ENCODE results near the gene EXD3. TPM values are rescaled to one million over a fixed set of nuclear protein-coding genes. Genes with fewer than 3 reads are reported as not detected.
A peak's percentile ranks its signal among the peaks of the same experiment; 100 is the strongest.

EXD3 gene
- total RNA-seq, 3 donors from 2014 or later = 7.7 to 28.7 (median 20.6) TPM

DNA sequence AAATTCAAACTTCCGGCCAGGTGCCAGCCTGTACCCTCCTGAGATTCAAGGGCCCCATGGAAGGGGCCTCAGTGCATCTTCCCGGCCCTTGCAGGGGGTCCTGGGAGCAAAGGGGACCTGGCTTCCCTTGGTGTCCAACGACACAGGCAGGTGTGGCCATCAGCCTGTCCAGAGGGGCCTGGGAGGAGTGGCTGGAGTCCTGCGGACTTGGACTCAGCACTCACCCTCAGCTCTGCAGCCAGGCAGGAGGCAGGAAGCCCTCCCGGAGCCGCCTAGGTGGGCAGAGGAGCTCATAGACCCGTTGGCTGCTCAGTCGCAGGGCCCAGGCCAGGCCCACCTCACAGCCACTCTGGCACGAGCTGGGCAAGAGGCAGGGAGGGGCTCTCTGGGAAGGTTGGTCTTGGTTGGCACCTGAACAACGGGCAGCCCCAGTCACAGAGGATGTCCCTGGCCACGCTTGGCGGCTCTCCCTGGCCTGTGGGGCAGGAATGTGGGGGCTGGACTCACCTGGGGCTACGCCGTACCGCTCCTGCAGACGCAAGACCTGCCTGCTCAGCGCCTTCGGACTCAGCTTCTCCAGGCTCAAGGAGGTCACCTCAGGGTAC, 67.1 kb downstream of the EXD3 start:
- Histone ChIP-seq H3K27me3 (no peaks in the 10 kb centered on the region), H3K36me3 (no peaks in the 10 kb centered on the region), H3K4me1 (no peaks in the 10 kb centered on the region), H3K4me3 (no peak overlapping the region), H3K9me3 (peaks cover 18 to 22% of the 10 kb centered on the region in 2 donors), H3K27ac (no peak overlapping the region)
- TF ChIP-seq POLR2A (IDR thresholded peaks at IDR 0.05) (no peak), POLR2AphosphoS5 (IDR thresholded peaks at IDR 0.05) (no peak)
- TF ChIP-seq, protein P1, sequence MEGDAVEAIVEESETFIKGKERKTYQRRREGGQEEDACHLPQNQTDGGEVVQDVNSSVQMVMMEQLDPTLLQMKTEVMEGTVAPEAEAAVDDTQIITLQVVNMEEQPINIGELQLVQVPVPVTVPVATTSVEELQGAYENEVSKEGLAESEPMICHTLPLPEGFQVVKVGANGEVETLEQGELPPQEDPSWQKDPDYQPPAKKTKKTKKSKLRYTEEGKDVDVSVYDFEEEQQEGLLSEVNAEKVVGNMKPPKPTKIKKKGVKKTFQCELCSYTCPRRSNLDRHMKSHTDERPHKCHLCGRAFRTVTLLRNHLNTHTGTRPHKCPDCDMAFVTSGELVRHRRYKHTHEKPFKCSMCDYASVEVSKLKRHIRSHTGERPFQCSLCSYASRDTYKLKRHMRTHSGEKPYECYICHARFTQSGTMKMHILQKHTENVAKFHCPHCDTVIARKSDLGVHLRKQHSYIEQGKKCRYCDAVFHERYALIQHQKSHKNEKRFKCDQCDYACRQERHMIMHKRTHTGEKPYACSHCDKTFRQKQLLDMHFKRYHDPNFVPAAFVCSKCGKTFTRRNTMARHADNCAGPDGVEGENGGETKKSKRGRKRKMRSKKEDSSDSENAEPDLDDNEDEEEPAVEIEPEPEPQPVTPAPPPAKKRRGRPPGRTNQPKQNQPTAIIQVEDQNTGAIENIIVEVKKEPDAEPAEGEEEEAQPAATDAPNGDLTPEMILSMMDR (IDR thresholded peaks at IDR 0.05) = no peak
- intact Hi-C loops (cut with DNase I; ENCODE audit: low total_unique reads) = no loop called here
- DNase-seq (ENCODE audit: low spot score in 2 of 2) = no peak

DNA sequence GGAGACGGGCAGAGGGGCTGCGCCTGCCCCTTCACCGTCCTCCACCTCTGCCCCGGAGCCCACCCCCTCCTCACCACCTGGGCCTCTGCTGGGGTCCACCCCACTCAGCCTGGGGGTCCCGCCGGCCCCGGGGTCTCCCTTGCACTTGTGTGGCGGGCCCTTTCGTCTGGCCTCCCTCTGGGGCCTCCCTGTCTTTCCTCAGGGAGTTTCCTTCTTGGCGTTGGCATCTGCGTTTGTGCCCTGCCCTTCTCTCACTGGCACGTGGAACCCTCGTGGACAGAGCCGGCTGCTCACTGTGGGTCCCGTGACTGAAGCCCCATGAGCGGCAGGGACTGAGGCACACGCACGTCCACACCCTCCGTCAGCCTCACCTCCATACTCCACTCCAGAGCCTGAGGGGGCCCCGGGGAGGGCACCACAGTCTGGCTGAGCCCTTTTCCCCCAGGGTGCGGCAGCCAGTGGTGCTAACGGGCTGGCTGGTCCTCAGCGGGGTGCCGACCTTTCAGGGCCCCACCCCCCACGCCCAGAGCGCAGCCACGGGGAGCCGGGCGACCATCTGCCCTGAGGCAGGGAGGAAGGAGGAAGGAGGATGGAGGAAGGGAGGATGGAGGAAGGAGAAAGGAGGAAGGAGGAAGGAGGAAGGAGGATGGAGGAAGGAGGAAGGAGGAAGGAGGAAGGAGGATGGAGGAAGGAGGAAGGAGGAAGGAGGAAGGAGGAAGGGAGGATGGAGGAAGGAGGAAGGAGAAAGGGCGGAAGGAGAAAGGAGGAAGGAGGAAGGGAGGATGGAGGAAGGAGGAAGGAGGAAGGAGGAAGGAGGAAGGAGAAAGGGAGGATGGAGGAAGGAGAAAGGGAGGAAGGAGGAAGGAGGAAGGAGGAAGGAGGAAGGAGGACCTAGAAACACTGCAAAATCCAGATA, 67.9 kb downstream of the EXD3 start:
- intact Hi-C loops (cut with DNase I; ENCODE audit: low total_unique reads) = no loop called here
- H3K36me3 ChIP-seq = no peaks in the 10 kb centered on the region
- no peak for DNase-seq (ENCODE audit: low spot score in 2 of 2)
- H3K27ac ChIP-seq = no peak overlapping the region
- no peaks in the 10 kb centered on the region for H3K4me1 ChIP-seq
- no peak overlapping the region for H3K4me3 ChIP-seq
- H3K27me3 ChIP-seq = no peaks in the 10 kb centered on the region
- peaks cover 18 to 22% of the 10 kb centered on the region in 2 donors for H3K9me3 ChIP-seq
- TF ChIP-seq, protein P1 (IDR thresholded peaks at IDR 0.05) = no peak
- TF ChIP-seq POLR2A (IDR thresholded peaks at IDR 0.05) = no peak
- no peak for TF ChIP-seq POLR2AphosphoS5 (IDR thresholded peaks at IDR 0.05)

DNA sequence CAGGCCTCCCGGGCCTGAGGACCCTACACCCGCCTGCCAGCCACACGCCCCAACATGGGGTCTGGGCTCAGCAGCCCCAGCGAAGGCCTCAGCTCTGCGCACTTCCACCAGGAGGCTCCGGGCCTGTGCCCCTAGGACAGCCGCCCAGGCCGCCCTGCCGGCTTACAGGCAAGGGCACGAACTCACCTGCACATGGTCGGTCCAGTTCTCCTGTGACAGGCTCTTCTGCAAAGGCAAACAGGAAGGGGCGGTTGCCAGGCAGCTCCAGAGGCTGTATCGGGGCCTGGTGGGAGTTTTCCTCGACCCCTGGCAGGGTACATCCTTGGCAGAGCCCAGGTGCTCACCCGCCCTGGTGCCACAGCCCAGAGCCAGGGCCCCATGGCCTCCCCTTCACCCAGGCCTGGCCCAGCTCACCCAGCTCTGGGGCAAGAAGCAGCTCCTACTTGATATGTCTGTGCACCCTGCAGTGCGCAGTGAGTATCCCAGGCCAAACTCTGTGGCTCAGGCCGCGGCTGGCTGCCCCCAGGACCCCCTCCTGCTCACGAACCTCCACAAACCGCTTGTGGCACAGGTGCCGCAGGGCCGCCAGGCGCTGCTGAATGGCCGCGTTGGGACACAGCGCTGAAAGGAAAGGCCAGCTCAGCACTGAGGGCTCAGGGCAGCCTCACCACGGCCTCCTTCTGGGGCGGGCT, 68.7 kb downstream of the EXD3 start:
- intact Hi-C loops (cut with DNase I; ENCODE audit: low total_unique reads) = no loop called here
- Histone ChIP-seq H3K27ac (peak overlapping the region in 1 of 2 donors; percentile 25), H3K4me1 (no peaks in the 10 kb centered on the region), H3K4me3 (no peak overlapping the region), H3K36me3 (no peaks in the 10 kb centered on the region), H3K27me3 (no peaks in the 10 kb centered on the region), H3K9me3 (peaks cover 18 to 22% of the 10 kb centered on the region in 2 donors)
- TF ChIP-seq POLR2AphosphoS5 (IDR thresholded peaks at IDR 0.05) = no peak
- TF ChIP-seq, protein P1 (IDR thresholded peaks at IDR 0.05) = no peak
- TF ChIP-seq POLR2A (IDR thresholded peaks at IDR 0.05) = no peak
- no peak for DNase-seq (ENCODE audit: low spot score in 2 of 2)

DNA sequence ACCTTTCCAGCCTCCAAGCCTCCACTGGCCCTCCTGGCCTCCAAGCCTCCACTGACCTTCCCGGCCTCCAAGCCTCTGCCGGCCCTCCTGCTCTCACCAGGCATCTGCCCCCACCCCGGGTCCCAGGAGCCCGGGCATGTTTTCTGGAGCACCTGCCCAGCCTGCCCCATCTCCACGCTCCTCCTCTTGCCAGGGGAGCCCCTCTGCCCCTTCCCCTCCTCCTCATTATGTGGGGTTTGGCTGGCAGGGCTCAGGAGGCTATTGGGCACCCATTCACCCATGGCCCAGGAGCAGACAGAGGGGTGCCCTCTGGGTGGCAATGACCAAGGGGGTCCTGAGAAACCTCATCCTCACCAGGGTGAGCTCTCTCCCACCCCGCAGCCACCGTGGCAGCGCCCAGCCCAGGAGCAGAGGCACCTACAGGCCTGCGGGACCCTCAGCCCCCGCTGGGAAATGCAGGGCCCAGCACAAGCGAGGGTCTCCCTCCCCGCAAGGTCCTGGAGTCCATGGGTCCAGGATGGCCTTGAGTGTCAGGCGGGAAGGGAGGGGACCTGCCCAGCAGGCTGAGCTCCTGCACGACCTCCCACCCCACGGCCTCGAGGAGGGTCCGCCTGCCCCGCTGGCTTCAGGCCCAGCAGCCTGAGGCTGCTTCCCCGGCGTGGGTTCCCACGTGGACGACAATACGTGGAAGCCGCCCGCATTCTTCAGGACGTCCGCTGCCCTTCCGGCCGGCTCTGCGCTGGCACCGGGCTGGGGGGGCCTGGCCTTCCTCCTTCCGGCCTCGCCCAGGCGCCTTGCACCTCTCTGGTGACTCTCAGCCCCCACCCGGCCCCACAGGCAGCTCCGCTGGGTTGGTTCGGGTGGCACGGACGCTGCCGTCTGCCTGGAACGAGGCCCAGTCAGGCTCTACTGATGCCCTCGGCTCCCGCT, 69.5 kb downstream of the EXD3 start:
- H3K36me3 ChIP-seq = no peaks in the 10 kb centered on the region
- intact Hi-C loops (cut with DNase I; ENCODE audit: low total_unique reads) = no loop called here
- no peaks in the 10 kb centered on the region for H3K27me3 ChIP-seq
- no peaks in the 10 kb centered on the region for H3K4me1 ChIP-seq
- no peak for TF ChIP-seq POLR2AphosphoS5 (IDR thresholded peaks at IDR 0.05)
- TF ChIP-seq, protein P1 (IDR thresholded peaks at IDR 0.05) = no peak
- TF ChIP-seq POLR2A (IDR thresholded peaks at IDR 0.05) = no peak
- no peak overlapping the region for H3K27ac ChIP-seq
- H3K9me3 ChIP-seq = peaks cover 18 to 22% of the 10 kb centered on the region in 2 donors
- no peak overlapping the region for H3K4me3 ChIP-seq
- no peak for DNase-seq (ENCODE audit: low spot score in 2 of 2)

Measured in breast epithelium (tissue), 4 donors.